NCI-H446 treated with DMSO at 0.1 percent for 48 hours (cell line): ENCODE measurements around the gene STARD3.
A peak's percentile ranks its signal among the peaks of the same experiment; 100 is the strongest.

Experiments
- DNase-seq: peaks from one replicate; lab custom pipeline; 2025; lab: John Stamatoyannopoulos, UW

STARD3 gene

GRCh38 chr17:39672522-39673334 lies 35.8 kb downstream of the STARD3 start:
- no peak for DNase-seq

- DNase-seq: no peak
Observed at GRCh38 chr17:39673335-39674081, 36.6 kb downstream of the STARD3 start.

- no peak for DNase-seq
Observed at GRCh38 chr17:39674179-39674578, 37.2 kb downstream of the STARD3 start.

- DNase-seq: no peak
Observed at GRCh38 chr17:39674702-39675389, 37.9 kb downstream of the STARD3 start.

GRCh38 chr17:39675390-39676082 lies 38.6 kb downstream of the STARD3 start:
- no peak for DNase-seq

- no peak for DNase-seq
Observed at GRCh38 chr17:39676198-39676819, 39.4 kb downstream of the STARD3 start.

- DNase-seq: no peak
Observed at GRCh38 chr17:39677072-39677471, 40.1 kb downstream of the STARD3 start.

- DNase-seq: no peak
Observed at GRCh38 chr17:39677542-39678339, 40.8 kb downstream of the STARD3 start.

GRCh38 chr17:39678340-39679116 lies 41.6 kb downstream of the STARD3 start:
- no peak for DNase-seq

- no peak for DNase-seq
Observed at GRCh38 chr17:39679521-39680192, 42.7 kb downstream of the STARD3 start.

GRCh38 chr17:39683295-39683939 lies 46.5 kb downstream of the STARD3 start:
- no peak for DNase-seq

GRCh38 chr17:39684369-39685192 lies 47.6 kb downstream of the STARD3 start:
- DNase-seq: no peak

- DNase-seq: no peak
Observed at GRCh38 chr17:39687101-39687545, 50.2 kb downstream of the STARD3 start.

- peak; percentile 85 for DNase-seq
Observed at GRCh38 chr17:39687546-39688474, 50.9 kb downstream of the STARD3 start, which contains the start of gene PGAP3. TSS of gene PGAP3 (minus strand) at chr17:39688057. CDS start at chr17:39688014, 43 bp downstream.

- DNase-seq: no peak
Observed at GRCh38 chr17:39688475-39688835, 51.5 kb downstream of the STARD3 start.

GRCh38 chr17:39688945-39689344 lies 52.0 kb downstream of the STARD3 start:
- DNase-seq: no peak

GRCh38 chr17:39694593-39694992 lies 57.6 kb downstream of the STARD3 start:
- no peak for DNase-seq
